ENCODE measurements around the gene TFAP2A. TPM values are rescaled to one million over a fixed set of nuclear protein-coding genes. Genes with fewer than 3 reads are reported as not detected.

TFAP2A gene
- total RNA-seq, 4 donors from 2014 or later = 0.20 to 1.2 (median 0.66) TPM; not detected in 1

- 22% methylated on average over 6 of the region's 6 CpGs for WGBS, 2 donors
- Histone ChIP-seq H3K4me3 (peak overlapping the region; percentile 30 to 60 (median 41)), H3K9me3 (no peaks in the 10 kb centered on the region), H3K27ac (peak overlapping the region in 2 of 4 donors; percentile 10 to 55), H3K36me3 (no peaks in the 10 kb centered on the region), H3K4me1 (peaks cover 0 to 23% (median 7%) of the 10 kb centered on the region in 4 donors), H3K27me3 (peaks cover 0 to 52% of the 10 kb centered on the region in 2 donors)
- no peak for DNase-seq (ENCODE audit: low spot score in 2 of 2)
- TF ChIP-seq EP300 (IDR thresholded peaks at IDR 0.05) (no peak), POLR2A (IDR thresholded peaks at IDR 0.05) (no peak), CTCF (IDR thresholded peaks at IDR 0.05) (no peak)
Measured at GRCh38 chr6:10426781-10427279, 12.0 kb upstream of the TFAP2A start.

GRCh38 chr6:10425975-10426780 lies 11.3 kb upstream of the TFAP2A start:
- H3K27ac ChIP-seq = peak overlapping the region in 2 of 4 donors; percentile 10 to 55

DNA sequence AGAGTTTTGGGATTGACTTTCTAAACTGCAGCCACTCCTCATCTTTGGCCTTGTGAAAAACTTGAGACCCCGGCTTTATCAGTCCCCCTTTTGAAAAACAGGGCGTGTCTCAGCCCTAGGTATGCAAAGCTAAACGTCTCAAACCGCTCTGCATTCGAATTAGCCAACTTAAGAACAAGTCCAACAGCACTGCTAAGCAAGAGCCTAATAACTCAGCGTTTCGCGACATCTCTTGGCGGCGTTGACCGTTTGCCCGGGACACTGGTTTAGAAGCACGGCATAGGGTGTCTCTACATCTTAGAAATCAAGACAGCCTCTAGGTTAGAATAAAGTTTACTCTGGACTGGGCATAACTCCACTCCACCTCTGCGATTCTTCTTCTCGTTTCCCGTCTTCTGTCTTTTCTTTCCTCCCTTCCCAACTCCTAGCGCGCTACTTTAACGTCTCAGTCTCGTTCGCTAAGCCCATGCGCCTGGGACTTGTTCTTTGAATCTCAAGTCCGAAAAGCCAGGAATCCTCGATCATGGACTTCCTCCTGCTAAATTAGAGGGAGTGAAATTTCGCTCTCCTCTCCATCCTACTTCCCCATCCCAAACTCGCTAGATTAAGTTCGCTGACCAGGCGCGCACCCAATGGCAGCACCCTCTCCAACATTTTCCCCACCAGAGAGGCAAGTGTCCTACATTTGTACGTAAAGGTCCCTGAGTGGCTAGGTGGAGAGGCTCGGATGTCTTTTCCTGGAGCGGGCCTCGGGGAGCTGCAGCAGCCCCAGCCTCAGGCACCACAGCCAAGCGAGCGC lies 10.5 kb upstream of the TFAP2A start:
- WGBS, 2 donors = 6 to 14% methylated on average over 33 to 35 of the region's 35 CpGs
- H3K27me3 ChIP-seq = peaks cover 0 to 63% of the 10 kb centered on the region in 2 donors
- TF ChIP-seq EP300 (IDR thresholded peaks at IDR 0.05) (no peak), CTCF (IDR thresholded peaks at IDR 0.05) (no peak), POLR2A (IDR thresholded peaks at IDR 0.05) (no peak)

More at GRCh38 chr6:10425975-10426780, 11.3 kb upstream of the TFAP2A start:
- H3K4me1 ChIP-seq = peaks cover 0 to 29% (median 7%) of the 10 kb centered on the region in 4 donors
- no peak for DNase-seq (ENCODE audit: low spot score in 2 of 2)
- no peak for TF ChIP-seq CTCF (IDR thresholded peaks at IDR 0.05)
- no peak for TF ChIP-seq EP300 (IDR thresholded peaks at IDR 0.05)
- no peak for TF ChIP-seq POLR2A (IDR thresholded peaks at IDR 0.05)
- H3K4me3 ChIP-seq = peak overlapping the region; percentile 30 to 60 (median 41)
- H3K36me3 ChIP-seq = no peaks in the 10 kb centered on the region
- H3K27me3 ChIP-seq = peaks cover 0 to 58% of the 10 kb centered on the region in 2 donors
- no peaks in the 10 kb centered on the region for H3K9me3 ChIP-seq
- 1 to 3% methylated on average over 17 to 40 of the region's 54 CpGs for WGBS, 2 donors

GRCh38 chr6:10424040-10424439 lies 9.2 kb upstream of the TFAP2A start:
- H3K4me3 ChIP-seq = no peak overlapping the region
- no peak overlapping the region for H3K27ac ChIP-seq
- H3K36me3 ChIP-seq = no peaks in the 10 kb centered on the region
- peaks cover 0 to 51% (median 7%) of the 10 kb centered on the region in 4 donors for H3K4me1 ChIP-seq
- H3K27me3 ChIP-seq = peaks cover 0 to 76% of the 10 kb centered on the region in 2 donors
- TF ChIP-seq CTCF (IDR thresholded peaks at IDR 0.05) (no peak), EP300 (IDR thresholded peaks at IDR 0.05) (no peak), POLR2A (IDR thresholded peaks at IDR 0.05) (no peak)
- WGBS, 2 donors = 22 to 29% methylated on average over 5 of the region's 5 CpGs
- no peaks in the 10 kb centered on the region for H3K9me3 ChIP-seq
- no peak for DNase-seq (ENCODE audit: low spot score in 2 of 2)

More for the DNA sequence above, 10.5 kb upstream of the TFAP2A start:
- peak overlapping the region in 1 of 4 donors; percentile 10 for H3K27ac ChIP-seq
- peaks cover 0 to 37% (median 7%) of the 10 kb centered on the region in 4 donors for H3K4me1 ChIP-seq
- DNase-seq (ENCODE audit: low spot score in 2 of 2) = no peak
- peak overlapping the region; percentile 30 to 60 (median 41) for H3K4me3 ChIP-seq
- H3K9me3 ChIP-seq = no peaks in the 10 kb centered on the region
- H3K36me3 ChIP-seq = no peaks in the 10 kb centered on the region
